PFSK-1 (cell line): ENCODE data around the gene KIF19.

Source experiments
- POLR2AphosphoS5 ChIP-seq: IDR thresholded peaks from 2 replicates; pipeline ENCODE4 v1.6.1; 2012; ENCODE audit warnings: low read depth, mild to moderate bottlenecking, control low read depth, low read length, moderate library complexity
- REST ChIP-seq, 2 experiments: IDR thresholded peaks; 2 replicates each; pipeline versions ENCODE4 v1.6.1 to v1.8.0; 2011 to 2012; ENCODE audit warnings: low read depth in 2 of 2, low read length in 2 of 2, control low read depth in 1 of 2, inconsistent platforms in 1 of 2, mild to moderate bottlenecking in 1 of 2, moderate library complexity in 1 of 2; ENCODE audit not compliant: insufficient read depth in 1 of 2
- TAF1 ChIP-seq: IDR thresholded peaks from 2 replicates; pipeline ENCODE4 v1.6.1; 2012; ENCODE audit warnings: low read length, control low read depth, borderline replicate concordance; ENCODE audit not compliant: insufficient read depth

DNA sequence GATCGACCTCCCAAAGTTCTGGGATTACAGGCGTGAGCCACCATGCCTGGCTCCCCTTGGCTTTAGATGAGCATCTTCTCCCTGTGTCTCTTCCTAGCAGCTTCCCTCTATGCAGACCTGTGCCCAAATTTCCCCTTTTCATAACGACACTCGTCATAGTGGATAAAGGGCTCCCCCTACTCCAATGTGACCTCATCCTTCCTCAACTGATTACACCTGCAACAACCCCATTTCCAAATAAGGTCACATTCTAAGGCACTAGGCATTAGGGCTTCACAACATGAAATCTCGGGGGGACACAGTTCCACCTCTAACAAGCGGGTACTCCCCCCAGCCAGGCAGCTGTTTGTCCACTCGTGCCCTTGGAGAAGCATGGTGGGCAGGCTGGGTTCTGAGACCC is 10.3 kb downstream of the KIF19 start:
- TF ChIP-seq REST (IDR thresholded peaks at IDR 0.05; ENCODE audit: insufficient read depth in 1 of 2, low read depth in 2 of 2, low read length in 2 of 2) (no peak), TAF1 (no peak), POLR2AphosphoS5 (no peak)
